22Rv1 (cell line): Measurements from ENCODE around the gene DENND1A.

Source experiments
- H3K27ac ChIP-seq: fragments of 450-650 bp; 2 replicates; pipeline ENCODE4 v1.5.1; 2017
- ZFX ChIP-seq: fragments of 450-650 bp; IDR thresholded peaks from 2 replicates; pipeline ENCODE4 v1.6.1; 2017; ENCODE audit warnings: antibody characterized with exemption, borderline replicate concordance
- TF ChIP-seq, protein P1 (sequence below): fragments of 450-650 bp; IDR thresholded peaks from 2 replicates; pipeline ENCODE4 v1.5.1; 2017; ENCODE audit warnings: mild to moderate bottlenecking

Gene DENND1A

DNA sequence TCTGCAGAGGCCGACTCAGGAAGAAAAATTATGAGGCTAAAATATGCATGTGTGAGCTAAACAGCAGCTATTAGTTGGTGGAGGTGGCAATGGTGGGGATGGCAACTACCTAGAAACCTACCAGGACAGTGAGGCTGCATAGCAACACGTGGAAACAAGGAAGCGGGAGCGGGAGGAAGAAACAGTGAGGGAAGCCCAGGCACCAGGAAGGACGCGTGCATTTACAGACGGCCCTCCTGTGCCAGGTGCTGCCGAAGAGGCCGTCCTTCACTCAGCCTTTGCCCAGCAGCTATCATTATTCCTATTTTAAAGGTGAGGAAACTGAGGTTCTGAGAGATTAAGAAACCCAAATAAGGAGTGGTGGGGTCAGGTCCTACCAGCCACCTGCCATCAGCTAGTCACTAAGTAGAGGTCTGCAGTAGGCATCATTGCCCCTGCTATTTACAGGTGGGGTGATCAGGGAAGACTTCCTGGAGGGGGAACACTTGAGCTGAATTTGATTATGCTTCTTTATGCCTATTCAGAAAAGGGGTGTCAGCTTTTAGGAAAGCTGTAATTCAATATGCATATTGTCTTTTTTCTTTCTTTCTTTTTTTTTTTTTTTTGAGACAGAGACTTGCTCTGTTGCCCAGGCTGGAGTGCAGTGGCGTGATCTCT lies 448.6 kb downstream of the DENND1A start:
- TF ChIP-seq, protein P1, sequence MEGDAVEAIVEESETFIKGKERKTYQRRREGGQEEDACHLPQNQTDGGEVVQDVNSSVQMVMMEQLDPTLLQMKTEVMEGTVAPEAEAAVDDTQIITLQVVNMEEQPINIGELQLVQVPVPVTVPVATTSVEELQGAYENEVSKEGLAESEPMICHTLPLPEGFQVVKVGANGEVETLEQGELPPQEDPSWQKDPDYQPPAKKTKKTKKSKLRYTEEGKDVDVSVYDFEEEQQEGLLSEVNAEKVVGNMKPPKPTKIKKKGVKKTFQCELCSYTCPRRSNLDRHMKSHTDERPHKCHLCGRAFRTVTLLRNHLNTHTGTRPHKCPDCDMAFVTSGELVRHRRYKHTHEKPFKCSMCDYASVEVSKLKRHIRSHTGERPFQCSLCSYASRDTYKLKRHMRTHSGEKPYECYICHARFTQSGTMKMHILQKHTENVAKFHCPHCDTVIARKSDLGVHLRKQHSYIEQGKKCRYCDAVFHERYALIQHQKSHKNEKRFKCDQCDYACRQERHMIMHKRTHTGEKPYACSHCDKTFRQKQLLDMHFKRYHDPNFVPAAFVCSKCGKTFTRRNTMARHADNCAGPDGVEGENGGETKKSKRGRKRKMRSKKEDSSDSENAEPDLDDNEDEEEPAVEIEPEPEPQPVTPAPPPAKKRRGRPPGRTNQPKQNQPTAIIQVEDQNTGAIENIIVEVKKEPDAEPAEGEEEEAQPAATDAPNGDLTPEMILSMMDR = no peak
- no peak for TF ChIP-seq ZFX
- no peak overlapping the region for H3K27ac ChIP-seq

DNA sequence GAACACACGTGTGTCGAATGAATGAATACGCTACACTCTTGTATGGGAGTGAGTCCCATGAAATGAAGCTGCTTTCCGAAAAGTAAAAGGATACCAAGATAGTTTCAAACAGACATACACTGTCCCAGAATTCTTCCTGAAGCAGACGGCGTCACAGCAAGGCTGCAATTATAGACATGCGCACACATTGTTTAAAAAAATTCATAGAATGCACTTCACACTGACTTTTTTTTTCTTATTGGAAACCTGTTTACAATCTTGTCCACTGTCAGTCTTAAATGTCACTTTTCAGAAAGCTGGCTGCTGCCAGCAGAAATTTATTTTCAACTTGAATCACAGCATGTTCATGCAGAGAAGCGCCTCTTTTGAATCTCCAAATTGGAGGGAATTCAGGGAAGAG lies 449.1 kb downstream of the DENND1A start:
- H3K27ac ChIP-seq = no peak overlapping the region
- no peak for TF ChIP-seq ZFX
- TF ChIP-seq, protein P1 = no peak

DNA sequence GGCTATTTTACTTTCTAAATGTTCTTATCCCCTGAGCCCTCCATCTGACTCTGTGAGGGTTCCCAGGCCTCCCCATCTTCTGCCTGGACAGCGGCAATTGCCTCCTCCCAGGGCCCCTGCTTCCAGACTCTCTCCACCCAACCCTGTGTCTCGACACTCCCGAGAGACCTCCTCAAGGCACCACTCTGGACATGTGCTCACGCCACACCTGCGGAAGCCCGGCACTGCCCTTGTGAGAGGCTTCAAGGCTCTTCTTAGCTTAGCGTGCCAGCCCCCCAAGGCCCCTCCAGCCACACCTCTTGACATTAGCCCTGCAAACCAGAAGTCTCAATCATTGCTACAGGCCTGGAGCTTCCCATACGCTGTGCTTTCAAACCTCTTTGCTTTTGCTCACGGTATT lies 449.8 kb downstream of the DENND1A start:
- TF ChIP-seq, protein P1 = no peak
- TF ChIP-seq ZFX = no peak
- no peak overlapping the region for H3K27ac ChIP-seq

DNA sequence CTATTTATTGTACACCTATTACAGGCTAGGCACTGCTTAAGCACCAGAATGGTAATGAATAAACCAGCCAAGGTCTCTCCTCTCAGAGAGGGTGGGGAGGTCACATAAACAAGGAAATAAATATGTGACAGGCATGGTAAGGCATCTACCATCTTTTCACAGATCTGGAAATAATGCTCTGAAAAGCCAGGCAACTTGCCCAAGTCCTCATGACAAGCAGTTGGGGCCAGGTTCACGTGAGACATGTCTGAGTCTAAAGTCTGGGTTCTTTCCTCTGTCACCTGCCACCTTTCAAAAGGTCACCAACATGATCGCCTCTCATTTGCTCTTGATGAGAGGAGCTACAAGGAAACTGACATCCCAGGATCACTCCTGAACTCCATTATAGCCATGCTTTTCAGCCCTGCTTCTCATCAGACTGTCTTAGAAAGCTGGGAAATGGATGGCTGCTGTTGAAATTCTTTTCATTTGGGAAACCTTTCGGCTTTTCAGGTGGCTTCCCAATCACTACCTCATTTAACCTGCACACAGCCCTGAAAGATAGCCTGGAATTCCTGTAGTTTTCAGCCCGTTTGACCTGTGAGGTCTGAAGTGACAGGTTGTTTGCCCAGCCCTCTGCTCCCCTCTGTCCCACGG lies 450.8 kb downstream of the DENND1A start:
- no peak for TF ChIP-seq ZFX
- TF ChIP-seq, protein P1 = no peak

DNA sequence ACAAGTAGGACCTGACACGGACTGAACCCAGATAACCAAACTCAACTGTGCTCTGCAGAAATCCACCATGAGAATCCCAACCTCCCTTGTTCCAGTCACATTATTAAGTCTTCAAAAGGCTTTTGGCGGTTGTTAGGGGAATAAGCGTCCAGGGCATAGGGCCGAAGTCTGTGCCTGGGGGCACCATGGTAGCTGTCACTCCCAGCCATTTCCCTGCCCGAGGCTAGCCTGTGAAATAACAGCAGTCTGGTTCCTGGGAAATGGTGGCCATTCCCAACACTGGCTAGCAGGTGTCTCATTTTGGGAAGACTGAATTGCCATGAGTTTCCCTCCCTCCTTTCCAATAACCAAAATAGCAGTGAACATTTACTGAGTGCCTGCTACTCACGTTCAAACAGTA lies 451.8 kb downstream of the DENND1A start:
- TF ChIP-seq, protein P1 = no peak
- no peak for TF ChIP-seq ZFX

More for the DNA sequence above, 450.8 kb downstream of the DENND1A start:
- H3K27ac ChIP-seq = no peak overlapping the region

DNA sequence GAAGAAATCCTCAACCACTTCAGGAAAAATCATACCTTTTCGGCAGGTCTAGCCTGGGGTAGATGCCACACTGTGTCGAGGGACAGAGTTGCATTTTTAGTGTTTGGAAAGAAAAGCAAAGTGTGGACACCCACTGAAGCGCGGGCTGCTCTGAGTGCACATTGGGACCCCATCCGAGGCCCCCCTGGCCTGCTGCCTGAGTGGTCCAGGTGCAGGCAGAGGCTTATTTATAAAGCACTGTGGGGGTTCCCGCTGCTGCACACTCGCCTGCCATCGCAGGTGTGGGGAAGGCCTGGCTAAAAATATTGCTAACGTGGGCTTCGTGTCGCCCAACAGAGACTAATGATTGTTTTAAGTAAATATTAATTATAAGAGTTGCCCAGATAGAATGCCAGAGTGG lies 454.5 kb downstream of the DENND1A start:
- TF ChIP-seq ZFX = no peak
- TF ChIP-seq, protein P1 = no peak
- H3K27ac ChIP-seq = no peak overlapping the region

More for the DNA sequence above, 451.8 kb downstream of the DENND1A start:
- no peak overlapping the region for H3K27ac ChIP-seq
